ENCODE results near the gene SLIT3.

Gene SLIT3

GRCh38 chr5:168992687-168993086 is 308.3 kb downstream of the SLIT3 start:
- DNase-seq (ENCODE audit: low read depth, low spot score), result no peak

GRCh38 chr5:168992016-168992415 is 308.9 kb downstream of the SLIT3 start:
- no peak for DNase-seq (ENCODE audit: low read depth, low spot score)

- no peak for DNase-seq (ENCODE audit: low read depth, low spot score)
Observed at GRCh38 chr5:168991311-168991710, 309.6 kb downstream of the SLIT3 start.

GRCh38 chr5:168990679-168991078 is 310.3 kb downstream of the SLIT3 start:
- DNase-seq (ENCODE audit: low read depth, low spot score), result no peak

GRCh38 chr5:168989731-168990505 is 311.0 kb downstream of the SLIT3 start:
- no peak for DNase-seq (ENCODE audit: low read depth, low spot score)

- DNase-seq (ENCODE audit: low read depth, low spot score), result no peak
Observed at GRCh38 chr5:168988699-168989098, 312.2 kb downstream of the SLIT3 start.

- DNase-seq (ENCODE audit: low read depth, low spot score), result peak; percentile 64
Observed at GRCh38 chr5:168987543-168988300, 313.2 kb downstream of the SLIT3 start.

GRCh38 chr5:168985454-168985853 is 315.5 kb downstream of the SLIT3 start:
- no peak for DNase-seq (ENCODE audit: low read depth, low spot score)

- no peak for DNase-seq (ENCODE audit: low read depth, low spot score)
Observed at GRCh38 chr5:168984135-168984675, 316.7 kb downstream of the SLIT3 start.

GRCh38 chr5:168979135-168979534 is 321.8 kb downstream of the SLIT3 start:
- DNase-seq (ENCODE audit: low read depth, low spot score), result no peak

- DNase-seq (ENCODE audit: low read depth, low spot score), result no peak
Observed at GRCh38 chr5:168978500-168978899, 322.4 kb downstream of the SLIT3 start.

- DNase-seq (ENCODE audit: low read depth, low spot score), result no peak
Observed at GRCh38 chr5:168978015-168978414, 322.9 kb downstream of the SLIT3 start.

GRCh38 chr5:168976311-168976970 is 324.5 kb downstream of the SLIT3 start:
- DNase-seq (ENCODE audit: low read depth, low spot score), result no peak

- DNase-seq (ENCODE audit: low read depth, low spot score), result no peak
Observed at GRCh38 chr5:168975331-168975730, 325.6 kb downstream of the SLIT3 start.

GRCh38 chr5:168974082-168974481 is 326.9 kb downstream of the SLIT3 start:
- DNase-seq (ENCODE audit: low read depth, low spot score), result no peak

- peak; percentile 21 for DNase-seq (ENCODE audit: low read depth, low spot score)
Observed at GRCh38 chr5:168972731-168973130, 328.2 kb downstream of the SLIT3 start.

- no peak for DNase-seq (ENCODE audit: low read depth, low spot score)
Observed at GRCh38 chr5:168971100-168971499, 329.8 kb downstream of the SLIT3 start.

GRCh38 chr5:168969326-168969886 is 331.5 kb downstream of the SLIT3 start:
- DNase-seq (ENCODE audit: low read depth, low spot score), result peak; percentile 40

- no peak for DNase-seq (ENCODE audit: low read depth, low spot score)
Observed at GRCh38 chr5:168967882-168968620, 332.9 kb downstream of the SLIT3 start.

- no peak for DNase-seq (ENCODE audit: low read depth, low spot score)
Observed at GRCh38 chr5:168965638-168966037, 335.3 kb downstream of the SLIT3 start.

GRCh38 chr5:168964182-168964581 is 336.8 kb downstream of the SLIT3 start:
- DNase-seq (ENCODE audit: low read depth, low spot score), result no peak
